HG02623 (cell line): ENCODE results near the gene CCDC91.
"Not testable (repeated sequence)": the region's sequence is repeated elsewhere in the genome, so short reads cannot be mapped to it uniquely, and the experiment has no call there.

Experiments used
- ATAC-seq: cut with Tn5 transposase; IDR thresholded peaks from one replicate; pipeline ENCODE4 v1.9.1; 2021; ENCODE audit warnings: moderate library complexity; ENCODE audit not compliant: unreplicated experiment

Gene CCDC91

DNA sequence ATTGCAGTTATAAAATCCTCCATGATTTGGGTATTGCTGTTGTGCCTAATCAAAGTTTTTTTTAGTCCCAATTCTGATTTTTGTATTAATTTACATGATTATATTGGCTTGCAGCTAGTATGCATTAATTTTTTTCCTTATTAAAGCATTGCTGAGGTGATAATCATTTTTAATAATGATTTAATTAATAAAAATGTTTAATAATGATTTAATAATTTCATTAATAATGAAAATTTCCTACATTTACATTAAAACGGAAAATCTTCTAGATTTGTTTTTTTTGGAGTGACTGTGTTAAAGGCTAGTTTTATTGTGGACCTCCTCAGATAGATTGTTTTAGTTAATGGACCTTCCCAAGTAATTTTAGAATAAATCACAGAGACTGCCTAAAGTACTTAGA, 79.6 kb downstream of the CCDC91 start:
- no peak for ATAC-seq

- ATAC-seq = no peak
Measured at GRCh38 chr12:28278499-28278898, 88.2 kb downstream of the CCDC91 start.

- ATAC-seq = no peak
Measured at GRCh38 chr12:28278960-28279359, 88.7 kb downstream of the CCDC91 start.

DNA sequence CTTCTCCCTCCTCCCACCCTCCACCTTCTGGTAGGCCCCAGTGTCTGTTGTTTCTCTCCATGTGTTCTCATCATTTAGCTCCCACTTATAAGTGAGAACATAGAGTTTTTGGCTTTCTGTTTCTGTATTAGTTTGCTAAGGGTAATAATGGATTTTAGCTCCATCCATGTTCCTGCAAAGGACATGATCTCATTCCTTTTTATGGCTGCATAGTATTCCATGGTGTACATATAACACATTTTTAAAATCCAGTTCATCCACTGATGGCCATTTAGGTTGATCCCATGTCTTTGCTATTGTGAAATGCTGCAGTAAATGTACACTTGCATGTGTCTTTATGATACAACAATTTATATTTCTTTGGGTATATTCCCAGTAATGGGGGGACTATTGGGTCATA, 96.1 kb downstream of the CCDC91 start:
- ATAC-seq = no peak

DNA sequence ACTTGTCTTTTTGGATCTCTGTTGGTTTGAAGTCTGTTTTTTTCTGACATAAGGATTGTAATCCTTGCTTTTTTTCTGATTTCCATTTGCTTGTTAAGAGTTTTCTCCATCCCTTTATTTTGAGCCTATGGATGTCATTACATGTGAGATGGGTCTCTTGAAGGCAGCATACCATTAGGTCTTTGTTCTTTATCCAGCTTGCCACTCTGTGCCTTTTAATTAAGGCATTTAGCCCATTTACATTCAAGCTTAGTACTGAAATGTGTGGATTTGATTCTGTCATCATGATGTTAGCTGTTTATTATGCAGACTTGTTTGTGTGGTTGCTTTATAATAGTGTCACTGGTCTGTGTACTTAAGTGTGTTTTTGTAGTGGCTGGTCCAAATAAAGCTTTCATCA, 100.0 kb downstream of the CCDC91 start:
- no peak for ATAC-seq

DNA sequence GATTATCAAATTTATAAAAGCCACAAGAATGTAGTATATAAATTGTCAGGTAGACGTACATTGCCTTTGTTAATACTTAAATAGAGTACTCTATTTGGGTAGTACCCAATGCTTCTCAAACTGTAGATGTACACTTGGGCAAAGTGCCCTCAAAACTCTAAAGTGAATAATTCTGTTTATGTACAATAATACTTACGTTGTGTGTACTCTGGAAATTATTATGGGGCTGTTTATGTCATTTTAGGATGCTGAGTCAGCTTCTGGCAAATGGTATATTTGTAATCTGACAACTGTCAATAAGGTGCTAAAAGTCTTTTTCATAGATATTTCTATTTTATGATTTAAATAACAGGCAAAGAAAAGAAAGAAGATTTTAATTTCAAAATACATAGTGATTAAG, 102.4 kb downstream of the CCDC91 start:
- ATAC-seq = no peak

DNA sequence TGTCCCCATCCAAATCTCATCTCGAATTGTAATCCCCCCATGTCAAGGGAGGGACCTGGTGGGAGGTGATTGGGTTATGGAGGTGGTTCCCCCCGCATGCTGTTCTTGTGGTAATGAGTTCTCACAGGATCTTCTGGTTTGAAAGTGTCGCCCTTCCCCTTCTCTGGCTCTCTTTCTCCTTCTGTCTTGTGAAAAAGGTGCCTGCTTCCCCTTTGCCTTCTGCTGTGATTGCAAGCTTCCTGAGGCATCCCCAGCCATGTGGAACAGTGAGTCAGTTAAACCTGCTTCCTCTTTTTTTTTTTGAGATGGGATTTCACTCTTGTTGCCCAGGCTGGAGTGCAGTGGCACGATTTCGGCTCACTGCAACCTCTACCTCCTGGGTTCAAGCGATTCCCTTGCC, 104.0 kb downstream of the CCDC91 start:
- ATAC-seq = no peak

- ATAC-seq = no peak
Measured at GRCh38 chr12:28296287-28296686, 106.0 kb downstream of the CCDC91 start.

DNA sequence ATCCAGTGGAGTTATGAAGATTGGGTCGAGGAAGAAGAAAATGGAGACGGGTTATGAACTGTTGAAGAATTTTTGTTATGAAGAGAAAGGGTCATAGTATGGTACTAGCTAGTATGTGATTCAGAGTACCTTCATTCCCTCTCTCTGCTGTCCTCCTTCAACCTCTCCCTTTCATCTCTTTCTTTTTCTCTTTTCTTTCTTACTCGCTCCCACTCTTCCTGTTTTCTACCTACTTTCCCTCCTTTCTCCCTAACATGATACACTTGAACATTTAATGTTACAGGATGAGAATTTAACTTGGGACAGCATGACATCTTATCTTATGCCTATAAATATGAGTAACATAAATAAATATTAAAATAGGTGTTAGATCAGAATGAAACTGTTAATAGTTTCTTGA, 112.9 kb downstream of the CCDC91 start:
- ATAC-seq = no peak

DNA sequence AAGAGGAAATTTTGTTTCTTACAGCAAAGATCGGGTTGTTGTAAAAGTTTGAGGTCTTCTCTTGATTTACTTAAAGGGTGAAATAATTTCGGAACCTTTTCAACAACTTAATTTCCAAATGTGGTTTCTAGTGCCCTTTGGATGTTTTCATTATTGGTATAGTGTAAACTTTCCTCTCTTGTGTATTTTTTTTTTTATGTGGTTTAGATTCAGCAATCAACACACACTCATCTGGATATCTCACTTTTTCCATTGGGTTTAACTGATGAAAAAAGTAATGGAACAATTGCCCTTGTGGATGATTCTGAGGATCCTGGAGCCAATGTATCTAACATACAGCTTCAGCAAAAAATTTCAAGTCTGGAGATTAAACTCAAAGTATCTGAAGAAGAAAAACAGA, 116.3 kb downstream of the CCDC91 start:
- ATAC-seq = no peak

DNA sequence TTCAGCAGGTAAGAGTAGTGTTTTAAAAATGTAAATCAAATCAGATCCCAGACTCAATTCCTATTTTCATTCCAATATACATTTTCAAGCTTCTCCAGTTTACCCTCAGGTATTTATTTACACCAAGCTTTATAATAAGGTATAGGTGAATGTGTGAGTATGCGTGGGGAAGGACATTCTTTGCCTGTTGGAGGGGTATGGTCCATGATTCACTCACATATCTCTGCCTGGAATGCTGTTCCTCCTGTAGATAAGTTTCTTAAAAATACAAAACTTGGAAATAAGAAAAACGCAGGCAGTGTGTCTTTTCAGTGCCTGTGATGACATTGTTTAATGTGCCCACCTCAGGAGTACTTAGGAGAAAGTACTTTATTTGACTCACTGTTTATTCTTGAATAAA, 118.6 kb downstream of the CCDC91 start:
- no peak for ATAC-seq

DNA sequence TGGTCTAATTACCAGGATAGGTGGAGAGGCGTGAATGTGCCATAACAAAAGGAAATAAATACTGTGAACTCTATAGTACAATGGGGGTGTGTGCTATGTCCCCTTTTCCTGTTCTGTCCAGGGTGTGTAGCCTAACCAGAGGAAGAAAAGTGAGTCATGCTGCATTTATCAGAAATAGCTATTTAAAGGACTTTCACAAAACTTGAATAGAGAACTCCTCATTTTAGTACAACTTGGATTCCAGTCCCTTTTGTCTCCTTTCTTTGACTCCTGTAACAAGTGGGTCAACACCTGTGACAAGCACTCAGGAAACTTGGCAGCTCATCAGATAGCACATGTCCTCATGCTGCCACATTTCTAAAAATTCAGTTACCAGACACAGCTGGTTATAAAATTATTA, 123.4 kb downstream of the CCDC91 start:
- no peak for ATAC-seq

GRCh38 chr12:28316049-28316448, 125.8 kb downstream of the CCDC91 start:
- ATAC-seq = no peak

GRCh38 chr12:28318273-28318672, 128.0 kb downstream of the CCDC91 start:
- ATAC-seq = no peak

GRCh38 chr12:28320353-28320752, 130.1 kb downstream of the CCDC91 start:
- no peak for ATAC-seq

DNA sequence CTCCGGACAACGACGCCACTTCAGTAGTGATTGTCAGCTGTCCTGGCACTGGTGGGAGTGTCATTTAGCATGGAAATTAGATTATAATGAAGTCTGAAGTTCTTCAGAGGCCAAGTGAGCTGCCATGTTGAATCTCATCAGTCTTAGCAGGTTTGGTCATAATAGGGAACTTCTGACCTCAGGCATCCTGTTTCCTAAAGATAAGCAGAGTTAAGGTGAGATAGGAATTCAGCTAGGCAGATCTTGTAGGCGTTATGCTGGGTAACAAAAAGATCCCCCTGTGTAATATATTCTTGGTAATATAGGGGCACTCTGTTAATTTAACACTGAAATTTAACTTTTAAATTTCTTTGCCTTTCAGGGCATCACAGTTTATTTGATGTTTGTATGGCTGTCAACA, 137.5 kb downstream of the CCDC91 start:
- no peak for ATAC-seq

DNA sequence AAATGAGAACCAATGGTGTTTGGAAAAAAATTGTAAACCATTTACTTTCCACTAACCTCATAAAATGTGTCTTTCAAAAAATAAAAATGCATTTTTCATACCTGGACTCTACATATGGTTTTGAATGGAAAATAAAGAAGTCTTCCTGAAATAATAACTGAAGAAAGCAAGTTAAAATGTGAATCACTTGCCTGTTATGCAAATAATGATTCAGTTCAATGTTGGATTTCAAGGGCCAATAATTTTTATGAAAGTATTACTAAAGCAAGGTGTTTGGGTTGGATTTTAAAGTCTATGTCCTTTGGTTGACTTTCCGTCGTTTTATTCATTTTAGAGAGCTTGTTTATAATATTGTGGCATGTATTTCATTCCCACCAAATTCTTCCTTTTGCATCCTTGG, 138.7 kb downstream of the CCDC91 start:
- no peak for ATAC-seq

DNA sequence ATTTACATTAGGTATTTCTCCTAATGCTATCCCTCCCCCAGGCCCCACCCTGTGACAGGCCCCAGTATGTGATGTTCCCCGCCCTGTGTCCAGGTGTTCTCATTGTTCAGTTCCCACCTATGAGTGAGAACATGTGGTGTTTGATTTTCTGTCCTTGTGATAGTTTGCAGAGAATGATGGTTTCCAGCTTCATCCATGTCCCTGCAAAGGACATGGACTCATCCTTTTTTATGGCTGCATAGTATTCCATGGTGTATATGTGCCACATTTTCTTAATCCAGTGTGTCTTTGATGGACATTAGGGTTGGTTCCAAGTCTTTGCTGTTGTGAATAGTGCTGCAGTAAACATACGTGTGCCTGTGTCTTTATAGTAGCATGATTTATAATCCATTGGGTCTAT, 139.5 kb downstream of the CCDC91 start:
- ATAC-seq = not testable (repeated sequence)

DNA sequence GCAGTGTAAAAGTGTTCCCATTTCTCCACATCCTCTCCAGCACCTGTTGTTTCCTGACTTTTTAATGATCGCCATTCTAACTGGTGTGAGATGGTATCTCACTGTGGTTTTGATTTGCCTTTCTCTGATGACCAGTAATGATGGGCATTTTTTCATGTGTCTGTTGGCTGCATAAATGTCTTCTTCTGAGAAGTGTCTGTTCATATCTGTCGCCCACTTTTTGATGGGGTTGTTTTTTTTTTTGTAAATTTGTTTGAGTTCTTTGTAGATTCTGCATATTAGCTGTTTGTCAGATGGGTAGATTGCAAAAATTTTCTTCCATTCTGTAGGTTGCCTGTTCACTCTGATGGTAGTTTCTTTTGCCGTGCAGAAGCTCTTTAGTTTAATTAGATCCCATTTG, 140.0 kb downstream of the CCDC91 start:
- not testable (repeated sequence) for ATAC-seq

- ATAC-seq = no peak
Measured at GRCh38 chr12:28331130-28331529, 140.9 kb downstream of the CCDC91 start.

- ATAC-seq = no peak
Measured at GRCh38 chr12:28340261-28341045, 150.2 kb downstream of the CCDC91 start.

GRCh38 chr12:28343713-28344112, 153.5 kb downstream of the CCDC91 start:
- ATAC-seq = no peak

DNA sequence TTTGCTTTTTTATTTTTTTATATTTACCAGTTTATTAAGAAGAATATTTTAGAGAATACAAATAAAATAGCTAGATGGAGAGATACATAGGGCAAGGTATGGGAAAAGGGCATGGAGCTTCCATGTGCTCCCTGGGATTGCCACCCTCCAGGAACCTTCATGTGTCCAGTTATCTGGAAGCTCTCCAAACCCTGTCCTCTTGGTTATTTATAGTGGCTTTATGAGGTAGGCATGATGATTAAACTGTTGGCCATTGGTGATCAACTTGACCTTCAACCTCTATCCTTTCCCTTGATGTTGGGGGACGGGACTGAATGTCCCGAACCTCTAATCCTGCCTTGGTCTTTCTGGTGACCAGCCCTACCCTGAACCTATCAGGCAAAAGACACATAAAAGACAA, 156.3 kb downstream of the CCDC91 start:
- no peak for ATAC-seq
